GM20000 (cell line): Measurements from ENCODE around the gene AOAH.

Experiments
- DNase-seq: peaks from one replicate; pipeline ENCODE4 v3.0.0; 2012; ENCODE audit warnings: low spot score
- CTCF ChIP-seq: IDR thresholded peaks from 2 replicates; pipeline ENCODE4 v1.5.1; 2012; ENCODE audit warnings: mild to moderate bottlenecking, control low read depth; ENCODE audit errors: extremely low read depth, missing control alignments

AOAH gene

GRCh38 chr7:36663481-36663880 is 60.8 kb downstream of the AOAH start:
- no peak for TF ChIP-seq CTCF
- no peak for DNase-seq

- no peak for DNase-seq
- TF ChIP-seq CTCF, result no peak
Measured at GRCh38 chr7:36661135-36661840, 63.0 kb downstream of the AOAH start.

GRCh38 chr7:36659638-36660341 is 64.5 kb downstream of the AOAH start:
- DNase-seq, result no peak
- TF ChIP-seq CTCF, result no peak

- no peak for TF ChIP-seq CTCF
- DNase-seq, result no peak
Measured at GRCh38 chr7:36659172-36659516, 65.2 kb downstream of the AOAH start.

GRCh38 chr7:36658335-36659171 is 65.7 kb downstream of the AOAH start:
- no peak for DNase-seq
- TF ChIP-seq CTCF, result no peak

- no peak for DNase-seq
- no peak for TF ChIP-seq CTCF
Measured at GRCh38 chr7:36657036-36657660, 67.1 kb downstream of the AOAH start.

- no peak for DNase-seq
- TF ChIP-seq CTCF, result no peak
Measured at GRCh38 chr7:36654436-36654835, 69.9 kb downstream of the AOAH start.
